ENCODE results near the gene DNAJB14.

DNAJB14 gene

GRCh38 chr4:99861120-99861905 lies 85.1 kb downstream of the DNAJB14 start:
- no peak for DNase-seq

- no peak for DNase-seq
Measured at GRCh38 chr4:99860521-99860920, 85.9 kb downstream of the DNAJB14 start.

GRCh38 chr4:99859618-99860017 lies 86.8 kb downstream of the DNAJB14 start:
- DNase-seq: no peak

- peak; percentile 61 for DNase-seq
Measured at GRCh38 chr4:99857307-99857706, 89.1 kb downstream of the DNAJB14 start.

GRCh38 chr4:99856166-99856565 lies 90.3 kb downstream of the DNAJB14 start:
- DNase-seq: peak; percentile 67

- DNase-seq: peak; percentile 64
Measured at GRCh38 chr4:99855678-99856077, 90.7 kb downstream of the DNAJB14 start.

- DNase-seq: no peak
Measured at GRCh38 chr4:99853999-99854398, 92.4 kb downstream of the DNAJB14 start.

GRCh38 chr4:99853190-99853589 lies 93.2 kb downstream of the DNAJB14 start:
- no peak for DNase-seq

- no peak for DNase-seq
Measured at GRCh38 chr4:99852199-99852749, 94.1 kb downstream of the DNAJB14 start.

GRCh38 chr4:99848591-99849001 lies 97.8 kb downstream of the DNAJB14 start:
- DNase-seq: no peak

GRCh38 chr4:99847362-99847976 lies 98.9 kb downstream of the DNAJB14 start:
- peak; percentile 8 for DNase-seq

- no peak for DNase-seq
Measured at GRCh38 chr4:99846891-99847290, 99.5 kb downstream of the DNAJB14 start.

Measured in SIG-M5 (cell line).